ENCODE results near the gene GCFC2. TPM values are rescaled to one million over a fixed set of nuclear protein-coding genes. Genes with fewer than 3 reads are reported as not detected.
A peak's percentile ranks its signal among the peaks of the same experiment; 100 is the strongest.

GCFC2 gene
- polyA plus RNA-seq, 3 donors from 2014 or later: 20.3 to 22.0 (median 21.7) TPM

- Mint-ChIP-seq H3K36me3 (no peaks in the 10 kb centered on the region), H3K27me3 (ENCODE audit: low read depth in 3 of 3) (peaks cover 4 to 11% (median 8%) of the 10 kb centered on the region in 3 donors), H3K4me3 (no peak overlapping the region), H3K27ac (no peak overlapping the region), H3K4me1 (no peaks in the 10 kb centered on the region), H3K9me3 (no peaks in the 10 kb centered on the region)
- no peak for DNase-seq
Observed at GRCh38 chr2:75634945-75635344, 75.8 kb downstream of the GCFC2 start.

- H3K27me3 Mint-ChIP-seq (ENCODE audit: low read depth in 3 of 3): peaks cover 4 to 8% (median 6%) of the 10 kb centered on the region in 3 donors
- DNase-seq: no peak
- H3K4me3 Mint-ChIP-seq: no peak overlapping the region
- H3K4me1 Mint-ChIP-seq: no peaks in the 10 kb centered on the region
- H3K36me3 Mint-ChIP-seq: no peaks in the 10 kb centered on the region
- no peak overlapping the region for H3K27ac Mint-ChIP-seq
- H3K9me3 Mint-ChIP-seq: no peaks in the 10 kb centered on the region
Observed at GRCh38 chr2:75633620-75634019, 77.1 kb downstream of the GCFC2 start.

DNA sequence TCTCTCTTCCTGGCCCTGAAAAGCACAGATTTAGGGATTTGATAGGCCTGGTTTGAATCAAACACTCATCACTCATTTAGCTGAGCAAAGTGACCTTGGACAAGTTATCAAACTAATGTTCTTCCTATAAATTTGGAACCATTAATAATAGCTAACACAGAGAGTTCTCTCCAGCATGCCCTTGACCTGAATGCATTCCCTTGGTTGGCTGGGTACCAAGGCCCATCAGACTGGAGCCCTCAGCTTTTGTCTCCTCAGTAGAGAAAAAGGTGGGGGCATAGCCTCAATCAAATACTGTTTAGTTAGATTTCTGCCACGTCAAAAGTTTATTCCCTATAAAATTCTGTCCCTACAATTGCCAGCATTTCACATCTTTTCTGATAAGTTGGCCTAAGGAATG is 77.9 kb downstream of the GCFC2 start:
- no peaks in the 10 kb centered on the region for H3K9me3 Mint-ChIP-seq
- no peak for DNase-seq
- no peaks in the 10 kb centered on the region for H3K4me1 Mint-ChIP-seq
- no peak overlapping the region for H3K27ac Mint-ChIP-seq
- H3K27me3 Mint-ChIP-seq (ENCODE audit: low read depth in 3 of 3): peaks cover 4 to 8% (median 6%) of the 10 kb centered on the region in 3 donors
- H3K36me3 Mint-ChIP-seq: no peaks in the 10 kb centered on the region
- no peak overlapping the region for H3K4me3 Mint-ChIP-seq

DNA sequence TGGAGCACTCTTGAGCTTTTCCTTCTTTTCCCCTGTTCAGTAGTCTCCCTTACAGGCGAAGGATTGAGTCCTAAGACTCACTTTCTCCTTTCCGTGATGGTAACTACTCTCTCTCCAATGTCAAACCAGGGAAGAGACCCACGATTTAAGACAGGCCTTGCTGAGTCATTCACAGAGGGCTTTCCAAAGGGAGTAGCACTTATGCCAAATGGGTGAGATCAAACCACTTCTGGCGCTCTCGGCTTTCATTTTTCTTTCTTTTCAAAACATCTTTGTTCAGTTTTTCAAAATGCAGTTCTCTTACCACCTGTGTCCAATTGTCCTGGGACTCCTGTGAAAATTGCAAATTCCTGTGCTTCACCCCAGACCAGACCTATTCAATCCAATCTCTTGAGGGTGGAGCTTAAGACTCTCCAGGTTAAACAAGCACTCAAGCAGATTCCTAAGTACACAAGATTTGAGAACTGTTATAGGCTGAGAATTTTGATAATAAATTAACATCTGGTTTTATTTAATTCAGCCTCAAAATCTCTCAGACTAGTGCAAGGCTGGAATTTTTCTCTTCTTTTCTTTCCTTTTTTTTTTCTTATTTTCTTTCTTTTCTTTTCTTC is 78.5 kb downstream of the GCFC2 start:
- Mint-ChIP-seq H3K36me3 (no peaks in the 10 kb centered on the region), H3K4me1 (no peaks in the 10 kb centered on the region), H3K27ac (no peak overlapping the region), H3K9me3 (no peaks in the 10 kb centered on the region), H3K4me3 (no peak overlapping the region), H3K27me3 (ENCODE audit: low read depth in 3 of 3) (peaks cover 2 to 8% (median 6%) of the 10 kb centered on the region in 3 donors)
- no peak for DNase-seq

- Mint-ChIP-seq H3K4me1 (no peaks in the 10 kb centered on the region), H3K27ac (no peak overlapping the region), H3K27me3 (ENCODE audit: low read depth in 3 of 3) (peaks cover 3 to 7% (median 4%) of the 10 kb centered on the region in 3 donors), H3K36me3 (no peaks in the 10 kb centered on the region), H3K9me3 (no peaks in the 10 kb centered on the region), H3K4me3 (no peak overlapping the region)
- peak; percentile 22 to 36 (median 31) for DNase-seq
Observed at GRCh38 chr2:75627902-75628504, 82.7 kb downstream of the GCFC2 start.

DNA sequence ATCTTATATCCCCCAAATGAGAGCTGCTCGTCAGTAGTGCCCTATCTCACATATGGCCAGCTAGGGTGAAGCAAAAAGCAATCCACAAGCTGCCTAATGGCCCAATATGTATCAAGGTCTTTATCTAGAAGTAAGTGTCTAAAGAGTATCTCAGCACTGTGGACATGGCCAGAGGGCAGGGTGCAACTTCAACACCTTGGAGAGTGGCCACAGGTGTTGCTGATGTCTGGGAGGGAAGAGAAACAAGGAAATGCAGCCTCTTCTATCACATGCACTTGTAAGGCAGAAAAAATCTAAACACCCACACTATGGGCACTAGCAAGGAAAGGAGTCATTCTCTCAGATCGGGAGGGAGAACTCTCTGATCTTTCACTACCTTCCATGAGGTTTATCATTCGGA is 87.8 kb downstream of the GCFC2 start:
- peaks cover 2 to 12% (median 6%) of the 10 kb centered on the region in 3 donors for H3K27me3 Mint-ChIP-seq (ENCODE audit: low read depth in 3 of 3)
- no peak overlapping the region for H3K27ac Mint-ChIP-seq

DNA sequence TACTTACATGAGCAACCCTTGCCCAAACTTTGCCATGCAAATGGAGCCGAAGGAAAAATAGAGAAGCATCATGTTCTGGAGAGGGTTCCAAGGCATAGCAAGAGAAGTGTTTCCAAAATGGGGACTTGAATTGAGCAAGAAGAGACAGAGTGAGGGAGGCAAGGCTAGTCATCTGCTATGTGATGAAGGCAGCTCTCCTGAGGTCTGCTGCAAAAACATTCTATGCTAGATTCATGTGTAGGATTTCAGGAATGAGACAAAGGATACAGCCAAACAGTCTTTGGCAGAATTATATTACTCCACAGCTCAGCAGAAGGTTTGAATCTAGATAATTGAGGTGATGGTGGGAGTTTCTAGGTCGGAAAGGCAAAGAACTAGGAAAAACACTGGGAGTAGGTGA is 88.2 kb downstream of the GCFC2 start:
- Mint-ChIP-seq H3K4me3 (no peak overlapping the region), H3K9me3 (peaks cover 0 to 3% (median 0%) of the 10 kb centered on the region in 6 donors), H3K27me3 (ENCODE audit: low read depth in 3 of 3) (peaks cover 4 to 15% (median 6%) of the 10 kb centered on the region in 3 donors), H3K27ac (no peak overlapping the region), H3K4me1 (no peaks in the 10 kb centered on the region), H3K36me3 (no peaks in the 10 kb centered on the region)
- DNase-seq: no peak

More for the DNA sequence above, 87.8 kb downstream of the GCFC2 start:
- H3K9me3 Mint-ChIP-seq: peaks cover 0 to 3% (median 0%) of the 10 kb centered on the region in 6 donors
- no peak for DNase-seq
- no peaks in the 10 kb centered on the region for H3K36me3 Mint-ChIP-seq
- H3K4me1 Mint-ChIP-seq: no peaks in the 10 kb centered on the region
- H3K4me3 Mint-ChIP-seq: no peak overlapping the region

GRCh38 chr2:75621228-75621627 is 89.5 kb downstream of the GCFC2 start:
- Mint-ChIP-seq H3K36me3 (no peaks in the 10 kb centered on the region), H3K4me1 (no peaks in the 10 kb centered on the region)
- DNase-seq: no peak

DNA sequence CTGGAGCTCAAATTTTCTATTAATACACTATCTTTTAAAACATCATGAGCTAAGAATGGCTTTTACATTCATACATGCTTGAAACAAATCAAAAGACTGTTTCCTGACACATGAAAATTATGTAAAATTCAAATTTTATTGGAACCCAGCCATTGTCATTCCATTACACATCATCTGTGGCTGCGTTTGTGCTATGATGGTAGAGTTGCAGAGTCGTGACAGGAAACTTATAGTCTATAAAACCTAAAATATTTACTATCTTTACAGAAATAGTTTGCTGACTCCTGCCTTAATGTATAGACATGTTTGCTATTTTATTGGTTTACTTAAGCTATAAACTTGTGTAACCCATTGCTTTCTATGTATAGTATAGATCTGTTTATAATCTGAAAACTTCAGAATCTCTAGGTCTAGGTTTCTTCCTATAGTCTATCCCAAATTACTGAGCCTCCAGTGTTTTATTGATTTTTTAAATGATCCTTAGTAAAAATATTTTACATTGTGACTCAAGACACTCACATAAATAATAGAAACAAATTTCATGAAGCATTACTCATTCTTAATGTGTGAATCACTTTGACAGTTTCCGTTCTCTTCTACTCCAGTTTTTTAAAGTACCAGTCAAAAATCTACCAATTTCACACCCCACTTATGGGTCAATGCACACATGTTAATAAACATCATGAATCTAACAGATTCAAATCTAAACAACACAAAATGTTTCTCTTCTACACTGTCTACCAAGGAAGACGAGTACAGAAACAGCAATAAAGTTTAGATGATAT is 90.6 kb downstream of the GCFC2 start:
- Mint-ChIP-seq H3K4me1 (no peaks in the 10 kb centered on the region), H3K27me3 (ENCODE audit: low read depth in 3 of 3) (peaks cover 4 to 11% (median 7%) of the 10 kb centered on the region in 3 donors), H3K36me3 (no peaks in the 10 kb centered on the region), H3K9me3 (peaks cover 0 to 3% (median 0%) of the 10 kb centered on the region in 6 donors), H3K4me3 (no peak overlapping the region), H3K27ac (no peak overlapping the region)
- no peak for DNase-seq

More at GRCh38 chr2:75621228-75621627, 89.5 kb downstream of the GCFC2 start:
- Mint-ChIP-seq H3K27ac (no peak overlapping the region), H3K9me3 (peaks cover 0 to 3% (median 0%) of the 10 kb centered on the region in 6 donors), H3K4me3 (no peak overlapping the region), H3K27me3 (ENCODE audit: low read depth in 3 of 3) (peaks cover 4 to 12% (median 7%) of the 10 kb centered on the region in 3 donors)

DNA sequence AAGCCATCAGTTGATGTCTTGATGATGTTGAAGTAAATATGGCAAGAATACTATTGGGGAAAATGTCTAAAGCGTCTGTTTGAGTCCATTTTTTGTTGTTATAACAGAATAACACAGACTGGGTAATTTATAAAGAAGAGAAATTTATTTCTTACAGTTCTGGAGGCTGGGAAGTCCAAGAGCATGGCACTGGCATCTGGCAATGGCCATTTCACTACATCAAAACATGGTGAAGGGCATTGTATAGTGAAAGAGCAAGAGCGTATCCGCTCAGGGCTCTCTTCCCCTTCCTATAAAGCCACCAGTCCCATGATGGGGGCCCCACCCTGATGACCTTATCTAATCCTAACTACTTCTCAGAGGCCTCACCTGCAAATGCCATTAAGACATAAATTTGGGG is 93.8 kb downstream of the GCFC2 start:
- Mint-ChIP-seq H3K9me3 (peaks cover 0 to 3% (median 0%) of the 10 kb centered on the region in 6 donors), H3K4me1 (no peaks in the 10 kb centered on the region), H3K27ac (no peak overlapping the region), H3K4me3 (no peak overlapping the region), H3K36me3 (no peaks in the 10 kb centered on the region), H3K27me3 (ENCODE audit: low read depth in 3 of 3) (peaks cover 5 to 10% (median 8%) of the 10 kb centered on the region in 3 donors)
- no peak for DNase-seq

- H3K27me3 Mint-ChIP-seq (ENCODE audit: low read depth in 3 of 3): peaks cover 3 to 10% (median 10%) of the 10 kb centered on the region in 3 donors
- H3K9me3 Mint-ChIP-seq: peaks cover 0 to 3% (median 0%) of the 10 kb centered on the region in 6 donors
- no peak overlapping the region for H3K27ac Mint-ChIP-seq
- no peak for DNase-seq
- H3K4me1 Mint-ChIP-seq: no peaks in the 10 kb centered on the region
- no peak overlapping the region for H3K4me3 Mint-ChIP-seq
- H3K36me3 Mint-ChIP-seq: no peaks in the 10 kb centered on the region
Observed at GRCh38 chr2:75616406-75616805, 94.3 kb downstream of the GCFC2 start.

DNA sequence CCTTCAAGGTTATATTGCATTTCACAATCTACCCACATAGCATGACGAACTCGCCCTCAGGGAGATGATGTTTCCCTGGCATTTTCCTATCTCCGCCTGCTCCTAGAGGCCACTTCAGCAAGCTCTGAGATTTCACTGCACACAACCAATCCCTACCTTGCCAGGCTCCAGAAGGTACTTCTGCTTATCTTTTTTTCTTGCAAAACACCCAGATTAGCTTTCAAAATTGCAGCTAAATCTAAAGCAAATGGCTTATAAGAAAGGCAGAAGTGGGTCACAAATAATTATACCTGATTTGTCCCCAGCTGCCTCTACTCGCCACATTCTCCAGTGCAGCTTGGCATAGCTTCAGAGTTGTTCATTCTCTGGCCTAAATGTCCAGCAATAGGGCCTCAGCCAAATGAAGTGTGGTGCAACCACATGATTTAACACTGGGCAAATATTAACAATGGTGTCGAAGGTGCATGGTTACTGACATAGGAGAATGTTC is 96.5 kb downstream of the GCFC2 start:
- Mint-ChIP-seq H3K27me3 (ENCODE audit: low read depth in 3 of 3) (peaks cover 3 to 10% (median 8%) of the 10 kb centered on the region in 3 donors), H3K4me3 (no peak overlapping the region), H3K27ac (no peak overlapping the region), H3K4me1 (no peaks in the 10 kb centered on the region), H3K36me3 (no peaks in the 10 kb centered on the region), H3K9me3 (no peaks in the 10 kb centered on the region)
- no peak for DNase-seq

GRCh38 chr2:75612862-75613243 is 97.9 kb downstream of the GCFC2 start:
- H3K36me3 Mint-ChIP-seq: no peaks in the 10 kb centered on the region
- H3K4me1 Mint-ChIP-seq: no peaks in the 10 kb centered on the region
- H3K27ac Mint-ChIP-seq: no peak overlapping the region
- H3K9me3 Mint-ChIP-seq: no peaks in the 10 kb centered on the region
- no peak for DNase-seq
- H3K27me3 Mint-ChIP-seq (ENCODE audit: low read depth in 3 of 3): peaks cover 4 to 13% (median 6%) of the 10 kb centered on the region in 3 donors
- no peak overlapping the region for H3K4me3 Mint-ChIP-seq

Measured in immature natural killer cell (primary cell).